OCI-M1 (cell line): Measurements from ENCODE around the gene TMTC3.
A peak's percentile ranks its signal among the peaks of the same experiment; 100 is the strongest.
"Not testable (repeated sequence)": the region's sequence is repeated elsewhere in the genome, so short reads cannot be mapped to it uniquely, and the experiment has no call there.

Experiments used
- DNase-seq: peaks from one replicate; lab custom pipeline; 2025; lab: John Stamatoyannopoulos, UW

The TMTC3 gene

DNA sequence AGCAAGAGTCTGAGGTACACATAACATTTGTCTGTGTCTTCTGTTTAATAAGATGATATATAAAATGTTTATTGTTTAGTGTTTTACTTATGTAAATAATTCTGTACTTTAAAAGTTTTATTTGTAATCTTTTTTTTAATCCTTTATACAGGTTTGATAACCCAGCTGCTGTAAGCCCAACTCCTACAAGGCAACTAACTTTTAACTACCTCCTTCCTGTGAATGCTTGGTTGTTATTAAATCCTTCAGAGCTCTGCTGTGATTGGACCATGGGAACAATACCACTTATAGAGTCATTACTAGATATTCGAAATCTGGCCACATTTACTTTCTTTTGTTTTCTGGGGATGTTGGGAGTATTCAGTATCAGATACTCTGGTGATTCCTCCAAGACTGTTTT, 24.1 kb downstream of the TMTC3 start:
- no peak for DNase-seq

DNA sequence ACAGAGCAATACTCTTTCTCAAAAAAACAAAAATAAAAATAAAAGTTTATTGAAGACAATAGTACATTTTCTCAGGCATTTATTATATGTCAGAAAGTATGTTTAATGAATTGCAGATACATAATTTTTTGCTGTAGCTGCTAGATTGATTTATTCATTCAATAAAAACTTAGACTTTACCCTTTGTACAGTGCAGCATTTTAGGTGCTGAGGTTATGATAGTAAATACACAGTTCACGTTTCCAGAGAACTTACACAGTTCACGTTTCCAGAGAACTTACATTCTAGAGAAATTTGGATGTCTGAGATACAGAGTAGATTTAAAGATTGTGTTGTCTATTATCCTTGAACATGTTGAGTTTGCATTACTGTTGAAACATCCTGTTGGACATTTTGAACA, 25.3 kb downstream of the TMTC3 start:
- no peak for DNase-seq

DNA sequence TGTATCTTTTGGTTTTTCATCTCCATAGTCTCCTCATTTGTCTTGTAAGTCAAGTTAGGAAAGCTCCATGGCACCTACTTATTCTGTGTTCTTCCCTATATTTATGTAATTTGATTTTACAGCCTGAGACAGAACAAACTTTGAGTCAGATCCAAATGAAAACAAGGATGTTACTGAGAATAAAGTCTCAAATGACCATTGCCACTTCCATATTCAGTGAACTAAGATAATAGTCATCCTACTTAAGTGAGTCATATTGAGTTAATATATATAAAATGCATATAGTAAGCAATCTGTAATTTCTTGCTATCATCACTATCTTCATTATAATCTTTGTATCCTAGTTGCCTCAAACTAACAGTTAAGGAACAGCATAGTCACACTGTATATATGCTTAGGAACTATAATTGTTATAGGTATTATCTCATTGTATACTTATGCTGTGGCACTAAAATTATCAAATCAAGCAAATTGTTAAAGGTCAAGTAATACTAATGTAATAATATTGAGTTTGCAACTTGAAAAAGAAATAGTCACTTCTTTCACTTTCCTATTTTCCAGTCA, 30.8 kb downstream of the TMTC3 start:
- no peak for DNase-seq

DNA sequence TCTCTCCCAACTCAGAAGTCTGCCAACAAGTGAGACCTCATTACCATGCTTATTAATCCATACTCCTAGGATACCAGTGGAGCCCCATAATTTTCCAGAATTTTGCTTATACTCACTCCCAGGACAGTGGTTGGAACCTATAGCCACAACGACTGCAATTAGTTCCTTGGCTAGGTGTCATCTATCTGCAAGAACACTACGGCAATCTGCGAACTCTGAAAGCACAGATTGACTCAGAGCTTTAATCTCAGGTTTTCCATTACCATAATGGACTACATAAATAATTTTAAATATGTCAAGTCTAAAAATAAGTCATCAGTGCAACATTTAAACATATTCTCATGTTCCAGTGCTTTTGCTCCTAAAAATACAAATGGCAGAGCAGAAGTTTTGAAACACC, 33.4 kb downstream of the TMTC3 start:
- no peak for DNase-seq

DNA sequence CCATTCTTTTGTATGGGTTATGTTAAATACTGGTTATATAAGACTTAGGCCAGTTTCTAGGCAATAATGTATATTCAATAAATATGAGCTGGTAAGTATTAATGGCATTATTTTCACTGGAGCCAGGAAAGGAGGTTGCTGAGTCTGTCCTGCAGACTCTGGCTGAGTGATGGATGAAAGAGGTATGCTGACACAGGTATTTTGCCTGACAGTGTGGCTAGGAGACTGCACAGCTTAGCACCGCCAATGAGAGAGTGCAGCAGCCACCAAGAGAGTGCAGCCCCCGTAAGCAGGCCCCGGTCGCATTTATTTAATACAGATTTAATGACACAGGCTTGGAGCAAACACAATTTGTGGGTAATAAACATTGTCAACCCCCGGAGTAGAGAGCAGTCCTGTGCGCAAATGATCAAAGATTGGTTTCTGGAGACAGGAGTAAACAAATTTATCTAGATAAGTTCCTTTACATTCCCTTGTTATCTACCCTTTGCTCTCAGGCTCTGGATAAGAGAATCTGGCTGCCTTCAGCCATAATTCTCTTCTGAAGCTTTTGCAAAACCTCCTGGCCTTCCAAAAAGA, 37.4 kb downstream of the TMTC3 start:
- no peak for DNase-seq

DNA sequence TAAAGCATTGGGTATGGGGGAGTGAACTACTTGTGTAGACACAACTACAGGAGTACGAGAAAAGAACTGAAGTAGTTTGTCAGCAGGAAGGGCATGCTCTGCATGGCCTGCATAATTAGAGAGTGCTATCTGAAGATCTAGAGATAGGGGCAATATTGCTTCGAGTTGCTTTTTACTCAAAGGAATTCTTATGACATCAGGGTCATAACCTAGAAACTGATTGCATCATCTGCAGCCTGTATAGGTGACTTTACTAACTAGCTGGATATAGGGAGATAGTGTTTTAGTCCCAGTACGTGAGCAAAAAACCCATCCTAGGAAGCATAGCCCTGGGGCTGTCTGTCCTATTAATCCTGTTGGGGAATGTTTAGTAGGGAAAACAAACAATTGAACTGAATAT, 39.8 kb downstream of the TMTC3 start:
- DNase-seq: peak; percentile 10

DNA sequence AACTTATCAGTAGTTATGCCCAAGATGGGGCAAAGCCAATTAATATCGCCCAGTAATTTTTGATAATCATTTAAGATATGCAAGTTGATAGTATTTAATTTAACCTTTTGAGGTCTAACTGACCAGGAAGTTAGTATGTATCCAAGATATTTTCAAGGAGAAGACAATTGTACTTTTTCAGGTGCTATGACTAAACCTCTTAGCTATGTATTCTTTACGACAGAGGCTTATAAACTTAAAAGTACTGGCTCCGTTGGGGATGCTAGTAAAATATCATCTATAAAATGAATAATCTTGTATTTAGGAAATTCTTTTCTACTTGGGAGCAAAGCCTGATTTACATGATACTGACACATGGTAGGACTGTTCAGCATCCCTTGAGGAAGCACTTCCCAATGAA, 40.3 kb downstream of the TMTC3 start:
- no peak for DNase-seq

DNA sequence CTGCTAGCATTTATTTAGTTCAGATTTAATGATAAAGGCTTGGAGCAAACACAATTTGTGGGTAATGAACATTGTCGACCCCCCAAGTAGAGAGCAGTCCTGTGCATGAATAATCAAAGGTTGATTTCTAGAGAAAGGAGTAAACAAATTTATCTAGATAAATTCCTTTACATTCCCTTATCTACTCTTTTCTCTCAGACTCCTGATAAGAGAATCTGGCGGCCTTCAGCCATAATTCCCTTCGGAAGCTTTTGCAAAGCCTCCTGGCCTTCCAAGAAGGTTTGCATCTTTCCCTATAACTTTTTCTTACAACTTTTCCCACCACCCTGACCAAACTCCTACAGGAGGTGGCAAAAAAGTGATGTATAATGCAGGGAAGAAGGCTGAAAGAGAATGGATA, 42.1 kb downstream of the TMTC3 start:
- DNase-seq: no peak

DNA sequence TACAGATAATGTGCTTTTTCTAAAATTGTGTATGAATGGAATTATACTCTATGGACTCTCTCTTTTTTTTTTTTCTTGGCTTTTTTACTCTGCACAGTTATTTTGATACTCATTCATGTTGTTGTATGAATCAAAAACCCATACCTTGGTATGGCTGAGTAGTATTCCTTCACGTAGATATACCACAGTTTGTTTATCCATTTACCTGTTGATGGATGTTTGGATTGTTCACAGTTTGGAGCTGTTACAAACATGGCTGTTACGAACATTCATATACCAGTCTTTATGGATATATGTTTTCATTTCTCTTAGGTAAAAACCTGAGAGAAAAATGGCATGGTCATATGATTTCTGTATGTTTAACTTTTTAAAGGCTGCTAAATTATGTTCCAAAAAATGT, 43.2 kb downstream of the TMTC3 start:
- no peak for DNase-seq

DNA sequence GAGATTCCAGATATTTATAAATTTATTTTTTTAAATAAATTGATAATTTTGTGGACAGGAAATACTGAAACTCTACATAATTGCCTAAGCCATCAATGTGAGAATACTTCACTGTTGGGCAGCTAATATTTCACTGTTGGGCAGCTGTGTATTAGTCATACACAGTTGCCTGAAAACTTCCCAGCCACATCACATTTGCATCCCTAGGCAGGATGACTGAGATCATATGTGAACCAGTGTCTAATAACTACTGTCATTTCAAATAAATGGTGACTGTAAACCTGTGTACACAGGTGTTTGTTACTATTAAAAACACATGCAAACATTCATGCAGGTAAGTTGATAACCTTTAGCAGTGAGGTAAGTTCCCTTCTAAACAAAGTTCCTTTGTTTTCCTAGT, 43.9 kb downstream of the TMTC3 start:
- no peak for DNase-seq

DNA sequence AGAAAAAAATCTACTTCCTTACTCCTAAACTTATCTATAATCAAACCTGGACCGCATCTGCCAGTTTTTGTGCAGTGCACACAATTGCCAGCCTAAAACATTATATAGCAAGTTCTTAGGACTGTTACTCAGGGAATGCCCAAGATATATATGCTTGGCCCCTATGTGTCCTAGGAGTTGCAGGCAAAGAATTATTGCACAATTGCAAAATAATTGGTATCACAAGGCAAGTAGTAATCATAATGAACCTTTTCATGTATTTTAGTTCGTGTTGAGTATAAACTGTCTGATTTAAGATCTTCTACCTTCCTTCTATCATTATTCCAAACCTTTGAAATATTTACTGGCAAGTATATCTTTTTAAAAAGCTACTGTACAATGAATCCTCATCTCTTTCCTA, 45.5 kb downstream of the TMTC3 start:
- DNase-seq: no peak

DNA sequence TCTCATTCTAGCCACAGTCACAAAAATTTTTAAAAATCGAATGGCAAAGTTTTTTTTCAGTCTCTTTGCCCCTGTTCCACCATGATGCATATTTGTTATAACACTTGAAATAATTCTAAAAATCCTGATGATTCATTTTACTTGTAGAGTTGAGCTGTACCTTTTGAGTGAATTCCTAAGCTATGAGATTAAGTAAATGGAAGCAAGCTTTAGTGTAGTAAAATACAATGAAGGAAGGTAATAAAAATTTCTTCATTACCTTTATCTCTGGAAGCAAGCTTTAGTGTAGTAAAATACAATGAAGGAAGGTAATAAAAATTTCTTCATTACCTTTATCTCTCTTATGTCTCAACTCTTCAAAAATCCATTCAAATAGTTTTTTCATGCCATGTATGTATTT, 46.1 kb downstream of the TMTC3 start:
- DNase-seq: no peak

DNA sequence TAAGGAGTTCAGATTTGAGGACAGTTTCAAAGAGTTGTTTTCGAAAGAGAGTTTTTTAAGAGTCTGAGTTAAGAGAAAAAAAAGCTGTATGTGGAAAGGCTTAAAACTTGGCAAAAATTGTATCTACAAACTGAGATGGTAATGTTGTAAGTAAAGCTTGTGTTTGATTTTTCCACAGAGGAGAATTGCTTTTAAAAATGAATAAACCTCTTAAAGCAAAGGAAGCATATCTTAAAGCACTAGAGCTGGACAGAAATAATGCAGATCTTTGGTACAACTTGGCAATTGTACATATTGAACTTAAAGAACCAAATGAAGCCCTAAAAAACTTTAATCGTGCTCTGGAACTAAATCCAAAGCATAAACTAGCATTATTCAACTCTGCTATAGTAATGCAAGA, 50.3 kb downstream of the TMTC3 start:
- no peak for DNase-seq

DNA sequence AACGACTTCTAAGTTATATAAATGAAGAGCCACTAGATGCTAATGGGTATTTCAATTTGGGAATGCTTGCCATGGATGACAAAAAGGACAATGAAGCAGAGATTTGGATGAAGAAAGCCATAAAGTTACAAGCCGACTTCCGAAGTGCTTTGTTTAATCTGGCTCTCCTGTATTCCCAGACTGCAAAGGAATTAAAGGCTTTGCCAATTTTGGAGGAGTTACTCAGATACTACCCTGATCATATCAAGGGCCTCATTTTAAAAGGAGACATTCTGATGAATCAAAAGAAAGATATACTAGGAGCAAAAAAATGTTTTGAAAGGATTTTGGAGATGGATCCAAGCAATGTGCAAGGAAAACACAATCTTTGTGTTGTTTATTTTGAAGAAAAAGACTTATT, 52.8 kb downstream of the TMTC3 start:
- no peak for DNase-seq

DNA sequence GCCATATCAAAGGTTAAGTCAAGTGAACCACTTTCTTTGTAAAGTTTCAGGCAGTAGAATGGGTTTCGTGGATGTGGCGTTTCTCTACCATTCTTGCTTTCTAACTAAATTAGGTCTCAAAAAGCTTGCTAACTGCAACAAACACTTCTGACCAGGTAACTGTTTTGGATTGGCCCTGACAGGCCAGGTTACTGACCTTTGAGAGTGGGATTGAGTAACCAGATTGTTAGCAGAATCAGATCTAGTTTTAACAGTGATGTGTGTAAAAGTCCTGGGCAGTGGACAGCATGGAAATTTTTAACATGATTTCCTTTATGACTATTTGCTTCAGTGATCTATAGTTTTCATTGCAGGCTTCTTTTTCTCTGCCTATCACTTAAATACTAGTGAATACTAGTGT, 57.9 kb downstream of the TMTC3 start:
- no peak for DNase-seq

DNA sequence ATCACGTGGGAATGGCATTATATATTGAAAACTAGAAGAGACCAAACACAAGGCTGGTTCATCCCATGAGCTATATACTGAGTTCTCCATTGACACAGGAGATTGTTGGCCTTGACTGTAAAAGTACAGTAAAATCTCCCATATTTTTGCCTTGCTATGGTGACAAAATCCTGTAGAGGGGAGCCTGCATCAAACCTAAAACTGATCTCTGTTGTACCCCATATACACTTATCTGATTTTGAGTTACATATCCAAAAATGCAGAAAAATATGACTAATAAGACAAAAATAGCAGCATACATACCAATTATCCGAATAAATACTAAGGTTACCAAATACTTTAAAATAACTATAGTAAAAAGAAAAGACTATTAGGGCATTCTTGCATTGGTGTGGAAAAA, 60.4 kb downstream of the TMTC3 start:
- DNase-seq: no peak

DNA sequence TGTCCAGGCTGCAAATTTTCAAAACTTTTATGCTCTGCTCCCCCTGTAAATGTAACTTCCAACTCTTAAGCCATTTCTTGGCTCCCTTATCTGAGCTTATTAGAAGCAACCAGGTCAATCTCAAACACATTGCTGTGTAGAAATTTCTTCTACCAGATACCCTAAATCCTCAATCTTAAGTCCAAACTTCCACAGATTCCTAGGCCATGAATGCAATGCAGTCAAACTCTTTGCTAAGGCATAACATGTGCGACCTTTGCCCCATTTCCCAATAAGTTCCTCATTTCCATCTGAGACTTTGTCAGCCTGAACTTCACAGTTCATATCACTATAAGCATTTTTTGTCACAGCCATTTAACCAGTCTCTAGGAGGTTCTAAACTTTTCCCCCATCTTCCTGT, 64.5 kb downstream of the TMTC3 start:
- peak; percentile 58 for DNase-seq

DNA sequence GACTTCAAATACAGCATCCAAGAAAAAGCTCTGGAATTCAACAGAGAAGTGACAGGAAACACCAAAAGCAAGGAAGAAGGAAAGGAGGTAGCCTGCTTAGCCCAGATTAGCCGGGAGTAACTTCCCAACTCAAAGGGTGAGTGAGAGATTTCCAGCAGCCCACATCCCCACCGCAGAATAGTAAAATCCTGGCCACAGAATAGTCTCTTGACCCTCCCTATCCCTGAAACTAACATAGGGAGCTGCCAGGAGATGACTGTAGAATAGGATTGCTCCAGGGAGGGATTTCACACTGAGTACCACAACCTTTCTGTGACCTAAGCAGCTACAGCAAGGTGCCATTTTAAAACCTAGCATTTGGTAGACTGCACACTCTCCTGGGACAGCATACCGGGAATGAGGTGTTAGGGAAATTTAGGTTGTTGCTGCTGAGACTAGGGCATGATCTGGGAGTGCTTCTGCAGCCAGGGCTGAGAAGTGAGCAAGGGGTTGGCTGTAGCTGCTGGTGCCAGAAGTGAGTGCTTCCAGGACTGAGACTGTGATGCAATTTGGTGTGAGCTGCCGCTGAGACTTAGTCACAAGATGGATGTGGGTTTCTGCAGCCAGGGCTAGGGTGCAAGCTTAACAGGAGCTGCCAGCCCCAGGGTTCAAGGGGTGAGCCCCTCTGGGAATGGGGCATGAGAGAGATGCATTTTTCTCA, 66.0 kb downstream of the TMTC3 start:
- DNase-seq: no peak

DNA sequence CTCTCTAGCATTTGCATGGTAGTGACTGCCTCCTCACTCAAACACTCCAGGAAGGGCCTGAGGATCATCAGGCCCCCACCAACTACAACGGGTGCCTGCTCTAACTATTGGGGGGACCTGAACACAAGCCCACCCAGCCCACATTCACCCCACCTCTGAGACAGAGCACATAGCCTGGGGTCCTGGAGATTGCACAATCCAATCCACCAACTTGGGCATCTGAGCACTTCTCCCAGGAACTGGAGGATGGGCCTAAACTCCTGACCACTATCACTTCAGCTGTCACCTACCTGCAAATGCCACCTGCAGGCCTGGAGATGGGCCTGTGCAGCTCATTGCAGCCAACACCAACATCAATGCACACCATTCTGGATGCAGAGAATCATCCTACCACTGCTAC, 66.6 kb downstream of the TMTC3 start:
- DNase-seq: no peak

DNA sequence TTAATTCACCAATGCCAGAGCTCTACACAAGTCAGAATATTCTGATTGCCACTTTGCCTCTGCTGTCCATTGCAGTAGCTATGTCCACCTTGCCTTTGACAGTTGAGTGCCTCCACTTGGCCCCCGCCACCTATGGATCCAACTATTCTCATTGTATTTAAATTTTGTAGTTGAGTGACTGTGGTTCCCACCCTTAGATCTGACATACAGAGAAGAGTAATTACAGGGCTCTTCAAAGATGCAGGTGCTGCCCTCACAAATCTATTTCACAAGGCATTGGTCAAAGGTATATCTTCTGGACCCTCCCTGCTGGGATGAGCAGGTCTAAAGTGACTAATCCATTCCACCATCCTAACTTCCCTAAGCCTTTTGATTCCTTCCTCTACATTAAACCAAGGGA, 68.2 kb downstream of the TMTC3 start:
- not testable (repeated sequence) for DNase-seq

DNA sequence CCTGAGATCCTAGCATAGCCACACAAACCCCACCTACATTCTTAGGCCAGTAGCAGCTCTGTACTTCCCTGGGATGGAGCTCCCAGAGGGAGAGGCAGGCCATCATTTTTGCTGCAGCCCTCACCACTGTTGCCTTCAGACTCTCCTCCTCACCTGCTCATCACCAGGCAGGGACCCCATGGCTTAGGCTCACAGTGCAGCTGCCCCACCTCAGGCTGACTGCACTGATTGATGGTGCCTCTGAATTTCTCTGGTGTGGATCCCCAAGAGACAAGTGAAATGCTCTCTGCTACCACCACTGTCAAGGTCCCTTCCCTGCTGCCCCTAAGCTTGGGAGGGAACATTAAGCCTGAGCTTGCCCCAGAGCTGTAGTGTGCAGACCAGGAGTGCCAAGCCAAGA, 76.2 kb downstream of the TMTC3 start:
- no peak for DNase-seq

DNA sequence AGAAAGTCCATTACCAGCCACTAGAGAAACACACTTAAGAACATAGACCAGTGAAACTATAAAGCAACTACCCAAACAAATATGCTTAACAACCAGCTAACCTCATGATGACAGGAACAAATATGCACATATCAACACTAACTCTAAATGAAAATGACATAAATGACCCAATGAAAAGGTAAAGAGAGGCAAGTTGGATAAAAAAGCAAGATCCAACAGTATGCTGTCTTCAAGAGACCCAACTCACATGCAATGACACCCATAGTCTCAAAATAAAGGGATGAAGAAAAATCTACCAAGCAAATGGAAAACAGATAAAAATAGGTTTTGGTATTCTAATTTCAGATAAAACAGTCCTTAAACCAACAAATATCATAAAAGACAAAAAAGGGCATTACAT, 77.8 kb downstream of the TMTC3 start:
- DNase-seq: no peak

DNA sequence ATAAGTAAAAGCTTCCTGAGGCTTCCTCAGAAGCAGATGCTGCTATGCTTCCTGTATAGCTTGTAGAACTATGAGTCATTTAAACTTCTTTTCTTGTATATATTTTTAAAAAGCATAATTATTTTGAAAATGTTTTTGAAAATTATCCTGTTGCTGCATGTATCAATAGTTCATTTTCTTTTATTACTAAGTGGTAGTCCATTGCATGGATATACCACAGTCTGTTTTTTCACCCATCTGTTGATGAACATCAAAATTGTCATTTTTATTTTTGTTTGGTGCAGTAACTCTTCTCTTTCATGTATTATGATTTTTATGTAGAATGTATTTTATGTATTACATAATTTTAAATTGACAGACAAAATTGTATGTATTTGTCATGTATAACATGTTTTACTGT, 81.4 kb downstream of the TMTC3 start:
- no peak for DNase-seq

DNA sequence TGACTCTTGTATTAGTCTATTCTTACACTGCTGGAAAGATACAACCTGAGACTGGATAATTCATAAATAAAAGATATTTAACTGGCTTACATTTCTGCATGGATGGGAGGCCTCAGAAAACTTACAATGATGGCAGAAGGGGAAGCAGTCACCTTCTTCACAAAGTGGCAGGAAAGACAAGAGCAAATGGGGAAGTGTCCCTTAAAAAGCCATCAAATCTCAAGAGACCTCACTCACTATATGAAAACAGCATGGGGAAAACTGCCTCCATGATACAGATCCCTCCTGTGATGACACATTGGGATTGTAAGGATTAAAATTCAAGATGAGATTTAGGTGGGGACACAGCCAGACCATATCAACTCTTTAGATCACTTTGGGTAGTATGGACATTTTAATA, 83.7 kb downstream of the TMTC3 start:
- DNase-seq: peak; percentile 7
